ENCODE data around the gene RAP2B.
"Not testable (repeated sequence)": the region's sequence is repeated elsewhere in the genome, so short reads cannot be mapped to it uniquely, and the experiment has no call there.

The RAP2B gene

DNA sequence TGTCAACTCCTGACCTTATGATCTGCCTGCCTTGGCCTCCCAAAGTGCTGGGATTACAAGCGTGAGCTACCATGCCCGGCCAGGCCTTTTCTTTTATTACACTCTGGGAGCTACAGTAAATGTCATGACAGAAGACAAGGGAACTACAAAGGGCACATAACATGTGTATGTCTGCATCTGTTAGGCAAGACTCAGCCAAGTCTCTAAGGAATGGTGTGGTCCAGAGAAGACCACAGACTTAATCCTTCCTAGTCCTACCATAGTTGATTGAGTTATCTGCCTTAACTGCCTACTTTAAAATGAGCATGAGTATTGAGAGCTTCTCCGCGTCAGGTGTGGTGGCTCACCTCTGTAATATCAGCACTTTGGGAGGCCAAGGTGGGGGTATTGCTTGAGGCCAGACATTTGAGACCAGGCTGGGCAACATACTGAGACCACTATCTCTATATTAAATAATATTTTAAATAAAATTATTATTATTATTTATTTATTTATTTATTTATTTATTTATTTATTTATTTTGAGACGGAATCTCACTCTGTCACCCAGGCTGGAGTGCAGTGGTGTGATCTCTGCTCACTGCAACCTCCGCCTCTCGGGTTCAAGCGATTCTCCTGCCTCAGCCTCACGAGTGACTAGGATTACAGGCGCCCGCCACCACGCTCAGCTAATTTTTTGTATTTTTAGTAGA lies 31.9 kb downstream of the RAP2B start:
- not testable (repeated sequence) for DNase-seq (ENCODE audit: low read depth)

GRCh38 chr3:153195349-153195879 lies 33.4 kb downstream of the RAP2B start:
- DNase-seq (ENCODE audit: low read depth), result no peak

GRCh38 chr3:153209596-153209995 lies 47.6 kb downstream of the RAP2B start:
- no peak for DNase-seq (ENCODE audit: low read depth)

DNA sequence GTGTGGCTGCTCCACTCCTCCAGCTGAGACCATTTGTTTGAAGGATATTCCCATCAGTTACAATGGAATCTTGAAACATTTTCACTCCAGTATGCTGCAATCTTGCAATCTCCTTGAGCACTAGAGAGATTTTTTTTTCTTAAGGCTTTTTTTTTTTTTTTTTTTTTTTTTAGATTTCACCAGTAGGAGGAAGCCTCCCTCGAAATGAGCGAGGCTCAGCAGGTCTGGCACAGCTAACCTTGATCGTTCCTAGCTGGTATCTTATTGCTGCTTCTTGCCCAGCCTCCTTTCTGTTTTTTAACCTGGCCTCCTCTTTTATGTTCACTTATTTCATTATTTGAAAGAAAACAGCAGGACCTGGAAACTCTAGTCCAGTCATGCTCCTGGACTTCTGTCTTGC lies 48.1 kb downstream of the RAP2B start:
- DNase-seq (ENCODE audit: low read depth), result no peak

DNA sequence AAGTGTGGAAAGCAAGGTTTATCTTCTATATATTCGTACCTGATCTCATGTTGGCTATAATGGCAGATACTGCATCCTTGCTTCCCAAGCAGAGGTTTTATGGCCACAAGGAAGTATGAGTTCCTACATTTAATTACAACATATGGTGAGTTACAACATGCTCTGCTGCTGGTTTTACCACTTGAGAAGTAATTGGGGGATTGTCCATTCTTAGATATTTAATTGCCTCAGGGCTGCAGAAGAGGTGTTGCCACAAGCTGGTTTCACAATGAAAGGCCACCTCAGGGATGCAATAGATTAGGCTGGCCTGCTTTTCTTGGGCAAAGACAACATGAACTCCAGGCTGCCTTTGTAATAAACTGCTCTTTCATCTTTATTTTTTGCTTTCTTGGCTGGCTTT lies 48.6 kb downstream of the RAP2B start:
- no peak for DNase-seq (ENCODE audit: low read depth)

DNA sequence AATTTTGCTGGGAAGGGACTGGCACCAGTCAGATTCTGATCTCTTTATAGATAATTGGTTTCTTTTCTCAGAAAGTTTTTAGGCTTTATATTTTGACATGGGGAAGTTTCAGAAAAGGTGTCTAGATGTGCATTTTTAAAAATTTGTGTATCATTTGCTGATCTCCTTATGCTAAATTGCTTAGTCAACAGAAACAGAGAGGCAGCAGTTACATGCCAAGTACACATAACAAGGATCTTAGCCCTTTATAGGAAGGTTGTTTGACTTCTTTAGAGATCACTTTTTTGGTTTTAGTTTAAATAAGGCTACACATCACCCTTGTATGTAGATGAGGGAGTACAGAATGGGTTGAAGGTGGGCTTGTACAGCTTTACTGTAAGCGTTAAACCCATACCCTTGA lies 53.5 kb downstream of the RAP2B start:
- no peak for DNase-seq (ENCODE audit: low read depth)

GRCh38 chr3:153215966-153216365 lies 53.9 kb downstream of the RAP2B start:
- DNase-seq (ENCODE audit: low read depth), result no peak

DNA sequence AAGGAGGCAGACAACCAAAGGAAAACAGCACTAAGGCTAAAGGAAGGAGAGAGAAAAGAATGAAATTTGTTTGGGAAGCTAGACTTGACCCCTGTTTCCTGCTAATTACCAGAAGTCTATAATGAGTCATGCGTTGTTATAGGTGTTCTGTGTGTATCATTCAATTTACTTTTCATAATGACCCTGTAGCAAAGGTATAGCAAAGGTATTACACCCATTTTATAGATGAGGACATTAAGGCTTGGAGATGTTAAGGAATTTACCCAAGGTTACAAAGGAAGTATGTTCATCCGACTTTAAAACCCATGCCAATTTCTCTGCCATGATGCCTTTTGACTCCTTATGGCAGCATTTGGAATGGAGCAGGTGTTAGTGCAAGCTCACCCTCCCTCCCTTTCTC lies 54.9 kb downstream of the RAP2B start:
- no peak for DNase-seq (ENCODE audit: low read depth)

DNA sequence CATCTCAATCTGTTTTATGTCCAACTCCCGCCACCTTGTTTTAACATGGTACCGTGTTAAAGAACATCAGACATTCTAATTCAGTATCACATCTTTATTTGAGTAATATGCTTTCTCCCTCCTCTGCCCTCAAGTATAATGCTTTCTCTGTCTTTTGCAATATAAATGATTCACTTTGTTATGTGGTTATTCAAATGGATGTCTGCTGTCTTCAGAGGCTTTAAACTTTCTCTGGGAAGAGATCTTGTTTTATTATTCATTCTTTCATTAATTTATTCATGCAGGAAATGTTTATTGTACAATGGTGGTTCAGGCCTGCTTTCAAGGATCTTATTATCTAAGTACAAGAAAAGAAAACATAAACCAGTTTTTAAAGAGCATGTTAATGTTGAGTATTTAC lies 57.1 kb downstream of the RAP2B start:
- DNase-seq (ENCODE audit: low read depth), result no peak
